Activated naive CD4-positive, alpha-beta T cell treated with anti-CD3 and anti-CD28 coated beads, Interleukin-2, amount 50 U/mL, for 72 hours (primary cell): ENCODE data around the gene AIM2. TPM values are rescaled to one million over a fixed set of nuclear protein-coding genes. Genes with fewer than 3 reads are reported as not detected.
"Not testable (repeated sequence)": the region's sequence is repeated elsewhere in the genome, so short reads cannot be mapped to it uniquely, and the experiment has no call there.

Experiments
- ATAC-seq, 2 donors: fragments of 150-1000 bp; cut with Tn5 transposase; 2 replicates each; pipeline ENCODE4 v1.10.0; 2021; ENCODE audit warnings: mild to moderate bottlenecking in 2 of 2, moderate library complexity in 2 of 2
- DNase-seq, 2 donors: peaks; one replicate each; pipeline ENCODE4 v3.0.0; 2021 to 2022; ENCODE audit warnings: low spot score in 2 of 2
- H3K27ac Mint-ChIP-seq, 2 donors: one replicate each; pipeline ENCODE4 v1.8.0; 2022; ENCODE audit warnings: mild to moderate bottlenecking in 2 of 2, mixed read lengths in 2 of 2
- H3K36me3 Mint-ChIP-seq, 2 donors: one replicate each; pipeline ENCODE4 v1.8.0; 2022; ENCODE audit warnings: mixed read lengths in 2 of 2
- H3K9me3 Mint-ChIP-seq, 2 donors: one replicate each; pipeline ENCODE4 v1.8.0; 2022; ENCODE audit warnings: mixed read lengths in 2 of 2
- total RNA-seq, 2 donors: library from RNA; stranded (reverse); gene quantifications; one replicate each; pipeline ENCODE4 v1.2.3, GENCODE V29; 2022

The AIM2 gene, protein sequence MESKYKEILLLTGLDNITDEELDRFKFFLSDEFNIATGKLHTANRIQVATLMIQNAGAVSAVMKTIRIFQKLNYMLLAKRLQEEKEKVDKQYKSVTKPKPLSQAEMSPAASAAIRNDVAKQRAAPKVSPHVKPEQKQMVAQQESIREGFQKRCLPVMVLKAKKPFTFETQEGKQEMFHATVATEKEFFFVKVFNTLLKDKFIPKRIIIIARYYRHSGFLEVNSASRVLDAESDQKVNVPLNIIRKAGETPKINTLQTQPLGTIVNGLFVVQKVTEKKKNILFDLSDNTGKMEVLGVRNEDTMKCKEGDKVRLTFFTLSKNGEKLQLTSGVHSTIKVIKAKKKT
- 10 to 100 TPM; 14.4 to 23.6 TPM for total RNA-seq

DNA sequence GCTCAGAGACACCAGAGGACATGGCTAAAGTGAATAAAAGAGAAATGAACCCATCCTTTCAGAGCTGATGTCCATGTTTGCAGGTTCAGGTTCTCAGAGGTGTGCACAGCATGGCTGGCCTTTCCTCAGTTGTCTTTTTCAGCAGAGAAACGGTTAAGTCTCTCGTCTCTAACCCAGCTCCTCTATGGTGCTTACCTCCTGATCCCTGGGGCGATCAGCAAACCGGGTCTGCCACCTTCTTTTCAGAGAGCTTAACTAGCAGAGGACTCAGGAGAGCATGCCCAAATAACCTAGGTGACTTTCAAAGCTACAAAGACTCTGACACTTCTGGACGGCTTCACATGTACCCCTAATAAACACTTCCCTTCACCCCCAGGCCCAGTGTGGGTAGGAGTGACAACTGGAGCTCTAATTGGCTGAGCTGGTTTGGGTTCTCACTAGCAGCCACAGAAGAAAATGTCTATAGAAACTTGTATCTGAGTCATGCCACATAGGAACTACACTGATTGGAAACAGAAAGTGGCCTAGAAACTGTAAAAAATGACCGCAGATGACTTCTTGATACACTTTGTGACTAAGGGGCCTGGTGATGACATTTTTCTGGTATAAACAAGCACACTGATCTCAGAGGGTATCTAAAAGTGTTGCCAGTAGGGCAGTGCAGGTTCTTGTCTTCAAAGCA, at the start of gene AIM2:
Gene AIM2, minus strand, starts transcription at position 329 of the 682 bp plus-strand sequence. CDS start 3,267 bp downstream, outside the sequence.
- ATAC-seq (peak; percentile 84 to 87), DNase-seq (peak; percentile 58 to 69)
- H3K36me3 Mint-ChIP-seq = peaks cover 0 to 10% of the 10 kb centered on the region in 2 donors
- H3K9me3 Mint-ChIP-seq = peaks cover 0 to 8% of the 10 kb centered on the region in 2 donors
- peak within 1 kb of the TSS; percentile 95 to 98 for H3K27ac Mint-ChIP-seq

DNA sequence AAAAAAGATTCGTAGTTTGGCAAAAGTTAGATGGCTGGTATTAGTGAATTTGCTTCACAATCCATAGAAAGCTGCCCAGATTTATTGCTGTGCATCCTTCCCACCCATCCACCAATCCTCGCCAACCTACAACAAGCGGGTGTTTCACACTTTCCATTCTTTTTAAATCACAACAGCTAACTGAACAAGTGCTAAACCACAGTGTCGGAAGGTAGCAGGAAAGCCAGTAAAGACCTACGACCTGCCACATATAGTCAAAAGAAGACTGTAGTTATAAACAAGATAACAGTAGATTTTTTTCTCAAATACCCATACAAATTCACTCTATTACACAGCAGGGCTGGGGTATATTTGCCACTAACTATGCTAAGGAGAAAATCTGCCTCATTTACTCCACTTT, 47.0 kb upstream of the AIM2 start:
- DNase-seq (no peak), ATAC-seq (no peak)
- Mint-ChIP-seq H3K27ac (no peak overlapping the region), H3K9me3 (no peaks in the 10 kb centered on the region), H3K36me3 (no peaks in the 10 kb centered on the region)

DNA sequence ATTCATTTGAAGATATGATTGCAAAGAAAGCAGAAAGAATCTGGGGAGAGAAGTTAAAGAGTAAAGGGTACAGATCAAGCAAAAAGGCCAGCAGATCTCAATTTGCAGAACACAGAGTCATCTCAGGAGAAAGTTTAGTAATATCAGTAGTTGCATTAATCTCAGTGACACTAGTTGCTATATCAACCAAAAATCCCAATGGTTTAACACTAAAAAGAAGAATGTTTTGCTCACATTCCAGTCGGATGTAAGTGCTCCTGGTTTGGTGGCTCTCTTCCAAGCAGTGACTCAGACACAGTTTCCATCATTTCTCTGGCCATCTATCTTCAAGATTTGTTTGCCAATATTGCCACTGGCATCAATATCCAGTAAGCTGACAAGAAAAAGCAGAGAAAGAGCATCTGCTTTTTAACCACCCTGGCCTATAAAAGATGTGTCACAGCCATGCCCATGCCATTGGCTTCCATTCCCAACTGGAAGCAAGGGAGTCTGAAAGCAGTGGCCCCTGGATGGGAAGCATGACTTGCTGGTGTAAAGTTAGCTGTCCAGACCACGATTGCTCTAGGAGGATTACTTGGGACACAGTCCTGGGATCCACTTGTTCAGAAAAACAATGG, 45.5 kb upstream of the AIM2 start:
- Mint-ChIP-seq H3K27ac (no peak overlapping the region), H3K36me3 (no peaks in the 10 kb centered on the region), H3K9me3 (no peaks in the 10 kb centered on the region)
- DNase-seq (no peak), ATAC-seq (peak; percentile 40 to 88)

DNA sequence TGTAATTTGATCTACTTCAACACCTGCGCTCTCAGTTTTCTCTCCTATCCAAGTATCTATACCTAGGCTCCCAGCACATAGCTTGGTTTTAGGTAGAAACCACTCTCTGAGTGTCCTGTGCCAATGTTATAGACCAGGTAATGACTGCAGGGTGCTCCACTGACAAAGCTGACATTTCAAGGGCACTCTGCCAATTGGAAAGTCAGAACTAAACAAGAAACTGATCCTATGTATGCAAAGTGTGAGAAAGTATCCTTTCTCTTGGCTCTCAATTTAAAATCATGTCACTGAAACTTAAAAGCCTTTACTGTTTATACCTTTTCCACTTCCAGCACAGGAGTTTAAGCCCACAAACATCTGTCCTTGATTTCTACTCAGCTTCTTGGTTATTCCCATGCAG, 45.0 kb upstream of the AIM2 start:
- DNase-seq (peak in 1 of 2 donors; percentile 25), ATAC-seq (peak; percentile 36 to 88)
- H3K36me3 Mint-ChIP-seq = no peaks in the 10 kb centered on the region
- peak overlapping the region in 1 of 2 donors; percentile 70 for H3K27ac Mint-ChIP-seq
- H3K9me3 Mint-ChIP-seq = no peaks in the 10 kb centered on the region

DNA sequence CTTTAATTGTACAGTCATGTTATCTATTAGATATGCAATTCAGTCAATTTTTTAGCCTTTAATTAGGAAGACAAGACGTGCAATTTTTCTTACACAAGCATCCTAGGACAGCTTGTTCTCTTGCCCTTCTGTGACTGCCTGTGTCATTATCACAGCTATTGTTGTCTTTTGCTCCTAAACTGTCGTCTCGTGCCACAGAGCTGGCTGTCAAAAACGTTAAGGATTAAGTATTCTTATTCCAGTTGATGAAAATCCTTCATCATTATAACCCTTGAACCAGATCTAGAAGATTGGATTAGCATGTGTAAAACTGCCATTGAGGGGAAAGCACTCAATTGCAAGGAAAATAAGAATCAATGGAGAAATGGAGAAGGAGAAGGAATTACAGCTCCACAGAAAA, 43.8 kb upstream of the AIM2 start:
- no peak for ATAC-seq
- DNase-seq = no peak
- Mint-ChIP-seq H3K27ac (no peak overlapping the region), H3K9me3 (no peaks in the 10 kb centered on the region), H3K36me3 (no peaks in the 10 kb centered on the region)

DNA sequence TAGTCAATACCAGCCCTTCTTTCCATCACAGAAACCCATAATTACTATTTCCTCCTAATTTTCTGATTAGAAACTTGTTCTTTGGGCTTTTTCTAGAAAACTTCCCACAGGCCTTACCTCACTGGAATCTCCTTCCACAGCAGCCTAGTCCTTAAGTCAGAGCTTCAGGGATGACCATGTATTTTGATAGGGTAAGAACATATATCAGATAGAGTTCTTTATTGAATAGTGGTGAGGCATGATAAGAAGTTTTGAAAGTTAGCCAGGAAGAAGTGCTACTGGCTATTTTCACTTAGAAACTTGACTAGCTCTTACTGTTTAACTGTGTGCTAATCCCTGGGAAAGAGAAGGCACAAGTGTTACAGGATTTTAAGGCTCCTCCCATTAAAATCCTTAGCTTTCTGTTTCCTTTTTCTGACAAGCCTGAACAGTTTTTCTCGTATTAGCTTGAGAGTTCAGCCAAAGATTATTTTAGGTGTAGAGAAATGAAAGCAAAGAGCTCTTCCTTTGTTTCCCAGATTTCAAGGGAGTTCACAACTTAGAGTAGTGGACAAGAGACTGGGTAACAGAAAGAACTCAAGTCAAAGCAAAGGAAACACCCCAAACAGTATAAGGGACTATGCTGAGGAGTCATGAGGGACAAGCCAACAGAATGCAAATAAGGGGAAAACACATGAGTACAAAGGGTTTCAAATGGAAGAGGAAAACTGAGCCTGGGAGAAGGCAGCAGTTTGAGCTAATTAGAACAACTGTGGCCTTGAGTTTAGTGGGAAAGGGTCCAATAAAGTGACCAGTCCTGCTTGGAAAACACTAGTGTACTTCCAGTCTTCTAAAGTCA, 37.2 kb upstream of the AIM2 start:
- no peak overlapping the region for H3K27ac Mint-ChIP-seq
- ATAC-seq (no peak), DNase-seq (no peak)
- H3K36me3 Mint-ChIP-seq = no peaks in the 10 kb centered on the region
- H3K9me3 Mint-ChIP-seq = peaks cover 3% of the 10 kb centered on the region in 2 donors

DNA sequence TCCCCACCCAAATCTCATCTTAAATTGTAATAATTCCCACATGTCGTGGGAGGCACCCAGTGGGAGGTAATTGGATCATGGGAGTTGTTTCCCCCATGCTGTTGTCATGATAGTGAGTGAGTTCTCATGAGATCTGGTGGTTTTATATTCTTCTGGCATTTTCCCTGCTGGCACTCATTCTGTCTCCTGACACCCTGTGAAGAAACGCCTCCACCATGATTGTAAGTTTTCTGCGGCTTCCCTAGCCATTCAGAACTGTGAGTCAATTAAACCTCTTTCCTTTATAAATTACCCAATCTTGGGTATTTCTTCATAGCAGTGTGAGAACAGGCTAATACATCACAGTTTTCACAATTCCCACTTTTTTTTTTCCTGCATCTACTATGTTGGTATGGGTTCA, 26.5 kb upstream of the AIM2 start:
- H3K27ac Mint-ChIP-seq, ATAC-seq, H3K9me3 Mint-ChIP-seq, H3K36me3 Mint-ChIP-seq, DNase-seq: not testable (repeated sequence)

DNA sequence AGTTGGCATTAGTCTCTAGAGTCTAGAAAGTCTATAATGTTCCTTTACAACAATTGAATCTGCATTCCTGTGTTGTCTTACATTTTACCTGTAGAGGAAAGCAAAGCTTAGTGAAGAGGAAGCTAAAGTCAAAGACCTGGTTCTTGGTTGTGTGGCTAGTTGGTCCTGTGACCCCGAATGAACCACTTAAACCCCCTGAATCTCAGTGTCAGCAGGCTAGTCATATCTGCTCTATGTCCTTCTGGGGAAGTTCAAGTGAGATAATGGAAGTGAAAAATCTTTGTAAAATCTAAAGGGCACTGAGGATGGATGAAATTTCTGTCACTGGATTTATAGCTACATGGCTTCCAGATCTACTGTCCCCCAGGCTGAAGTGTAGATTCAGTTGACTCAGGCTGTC, 24.0 kb upstream of the AIM2 start:
- no peaks in the 10 kb centered on the region for H3K36me3 Mint-ChIP-seq
- ATAC-seq (no peak), DNase-seq (no peak)
- H3K9me3 Mint-ChIP-seq = no peaks in the 10 kb centered on the region
- H3K27ac Mint-ChIP-seq = no peak overlapping the region

DNA sequence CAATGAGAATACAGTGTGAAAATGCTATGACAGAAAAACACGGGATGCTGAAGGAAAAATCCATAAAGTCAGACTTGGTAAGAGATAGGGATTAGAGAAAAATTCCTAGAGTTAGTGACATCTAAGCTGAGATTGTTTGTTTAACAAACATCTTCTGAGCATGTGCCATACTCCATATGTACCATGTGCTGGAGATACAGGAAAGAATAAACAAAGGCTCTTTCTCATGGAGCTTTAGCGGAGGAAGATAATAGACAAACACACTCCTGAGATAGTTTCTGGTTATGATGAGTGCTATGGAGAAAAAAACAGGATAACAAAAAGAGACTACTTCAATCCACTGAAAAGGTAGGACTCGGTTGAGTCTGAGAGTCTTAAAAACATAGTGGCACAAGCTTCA, 22.0 kb upstream of the AIM2 start:
- H3K27ac Mint-ChIP-seq = no peak overlapping the region
- ATAC-seq = no peak
- no peaks in the 10 kb centered on the region for H3K9me3 Mint-ChIP-seq
- no peak for DNase-seq
- no peaks in the 10 kb centered on the region for H3K36me3 Mint-ChIP-seq

DNA sequence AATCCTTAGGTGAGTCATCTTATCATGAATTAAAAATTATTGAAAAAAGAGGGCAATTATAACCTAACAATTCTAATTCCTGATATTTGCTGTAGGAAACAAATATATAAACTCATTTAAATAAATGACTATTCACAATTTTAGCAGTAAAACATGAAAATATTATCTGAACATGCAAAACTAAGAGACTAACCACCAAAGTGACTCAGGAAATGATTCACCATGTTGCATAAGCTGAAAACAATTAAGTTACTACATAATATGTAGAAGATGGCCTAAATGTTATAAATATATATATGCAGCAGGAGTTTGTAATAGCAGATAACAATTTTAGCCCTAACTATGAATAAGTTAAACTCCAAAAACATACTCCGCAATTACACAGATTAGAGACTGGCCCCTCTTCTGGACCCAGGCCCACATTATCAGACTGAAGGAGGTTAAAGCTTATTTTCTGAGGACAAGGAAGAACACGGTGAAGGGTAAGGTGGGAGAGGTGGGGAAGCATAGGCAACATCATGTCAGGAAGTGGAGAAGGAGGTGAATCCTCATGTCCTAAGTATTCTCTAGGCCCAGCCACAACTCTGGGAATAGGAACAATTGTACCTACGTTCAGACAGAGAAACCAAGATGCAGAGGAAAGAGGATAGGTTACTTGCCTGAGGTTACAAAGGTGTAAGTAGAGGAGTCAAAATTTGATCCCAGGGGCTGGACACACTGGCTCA, 15.6 kb upstream of the AIM2 start:
- no peaks in the 10 kb centered on the region for H3K36me3 Mint-ChIP-seq
- peak overlapping the region in 1 of 2 donors; percentile 51 for H3K27ac Mint-ChIP-seq
- peak in 1 of 2 donors; percentile 27 for ATAC-seq
- no peaks in the 10 kb centered on the region for H3K9me3 Mint-ChIP-seq
- no peak for DNase-seq

DNA sequence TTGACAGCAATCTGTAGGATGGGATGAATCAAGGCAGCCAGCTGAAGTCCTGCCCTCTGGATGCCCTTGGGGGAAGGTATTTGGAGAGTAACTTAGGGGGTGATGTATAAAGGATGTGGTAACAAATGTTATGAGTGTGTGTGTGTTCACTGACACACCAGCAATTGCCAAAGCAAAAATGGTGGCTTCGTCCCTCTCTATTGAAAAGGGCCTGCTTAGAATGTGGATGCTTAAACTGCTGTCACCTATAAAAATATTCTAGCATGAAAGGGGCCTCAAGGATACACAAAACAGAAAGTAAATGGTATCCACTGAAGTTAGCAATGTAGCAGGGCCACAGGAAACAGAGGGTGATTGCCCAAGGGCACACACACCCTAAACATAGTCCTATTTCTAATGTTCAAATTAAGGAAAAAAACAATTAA, 15.1 kb upstream of the AIM2 start:
- no peak for DNase-seq
- ATAC-seq = peak; percentile 71 to 81
- no peaks in the 10 kb centered on the region for H3K36me3 Mint-ChIP-seq

DNA sequence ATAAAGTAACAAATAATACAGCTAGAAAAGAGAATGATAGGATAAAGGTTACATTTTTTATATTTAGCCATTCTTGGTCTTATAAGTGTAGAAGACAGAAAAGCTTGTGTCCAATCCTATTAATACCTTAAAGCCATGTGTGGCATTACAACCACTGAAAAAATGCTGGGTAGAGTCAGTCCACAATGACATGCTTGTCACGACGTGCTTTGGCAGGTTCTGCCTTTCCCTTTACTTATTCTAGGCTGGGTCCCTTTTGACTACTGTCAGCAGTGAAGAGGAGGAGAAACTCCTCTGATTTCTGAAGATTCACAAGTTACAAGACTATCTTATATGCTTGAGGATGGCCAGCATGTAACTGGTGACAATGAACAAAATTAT, 14.6 kb upstream of the AIM2 start:
- H3K27ac Mint-ChIP-seq = peak overlapping the region in 1 of 2 donors; percentile 16
- ATAC-seq = no peak

More for the DNA sequence above, 15.1 kb upstream of the AIM2 start:
- Mint-ChIP-seq H3K9me3 (no peaks in the 10 kb centered on the region), H3K27ac (peak overlapping the region in 1 of 2 donors; percentile 16)

DNA sequence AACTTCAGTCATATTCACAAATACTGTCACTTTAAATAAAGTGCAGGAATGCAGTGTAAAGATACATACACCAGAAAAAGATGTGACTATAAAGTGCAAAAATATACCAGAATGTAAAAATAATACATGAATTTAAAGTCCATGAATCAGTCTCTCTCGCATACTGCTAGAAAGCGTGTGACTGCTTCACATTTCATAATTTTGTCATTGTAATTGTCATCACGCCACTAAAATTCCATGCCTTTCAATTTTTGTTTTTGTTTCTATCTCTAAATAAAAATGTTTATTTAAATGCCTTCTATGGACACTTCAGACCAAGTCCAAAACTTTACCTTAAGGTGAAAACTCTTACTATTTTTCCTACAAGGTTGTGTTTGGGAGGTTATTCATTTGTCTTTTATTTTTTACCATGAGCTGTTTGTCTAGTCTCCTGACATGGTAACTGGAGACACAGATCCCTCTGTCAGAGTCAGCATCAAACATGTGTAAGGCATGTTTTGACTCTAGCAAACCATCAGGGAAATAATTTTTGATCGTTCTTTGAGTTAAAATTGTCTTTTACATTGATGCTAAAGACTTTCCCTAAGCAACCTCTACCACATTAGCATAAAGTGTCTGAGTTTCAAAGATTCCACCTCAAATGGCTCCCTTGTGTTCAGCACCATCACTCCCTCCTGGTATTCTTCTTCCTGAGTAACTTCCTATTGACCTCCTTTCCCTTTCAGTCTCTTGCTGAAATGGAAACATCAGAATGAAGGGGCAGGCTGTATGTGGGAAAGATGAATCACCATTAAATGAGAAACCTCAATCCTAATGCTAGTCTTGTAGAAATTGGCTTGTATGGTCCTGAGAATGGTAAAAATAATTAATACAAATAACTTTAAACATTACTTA, 14.0 kb upstream of the AIM2 start:
- no peaks in the 10 kb centered on the region for H3K9me3 Mint-ChIP-seq
- peak; percentile 35 to 43 for ATAC-seq

More for the DNA sequence above, 14.6 kb upstream of the AIM2 start:
- Mint-ChIP-seq H3K9me3 (no peaks in the 10 kb centered on the region), H3K36me3 (no peaks in the 10 kb centered on the region)
- DNase-seq = no peak

DNA sequence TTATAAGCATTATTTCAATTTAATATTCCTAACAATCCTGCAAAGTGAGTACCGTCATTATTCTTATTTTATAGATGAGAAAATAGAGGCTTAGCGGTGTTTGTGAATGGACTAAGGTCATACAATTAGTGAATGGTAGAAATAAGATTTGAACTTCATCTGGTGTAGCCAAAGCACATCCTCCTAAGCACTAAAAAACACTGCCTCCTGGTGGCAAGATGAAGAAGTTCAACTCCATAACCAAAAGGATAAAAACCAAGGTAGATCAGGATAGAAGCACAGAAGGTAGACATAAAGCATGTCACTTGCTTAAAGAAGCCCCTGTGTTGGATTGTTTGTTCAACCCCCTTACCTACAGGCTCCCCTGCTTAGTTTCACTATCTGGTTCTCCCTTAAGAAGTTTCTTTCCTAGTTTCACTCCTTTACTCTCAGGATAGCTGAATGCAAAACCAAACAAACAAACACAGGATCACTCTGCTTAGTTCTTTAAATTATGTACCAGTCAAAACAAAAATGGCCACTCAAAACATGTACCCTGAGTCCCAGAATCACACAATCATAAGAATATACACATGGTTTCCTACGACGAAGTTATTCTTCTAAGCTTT, 12.7 kb upstream of the AIM2 start:
- Mint-ChIP-seq H3K27ac (peak overlapping the region; percentile 55 to 69), H3K36me3 (no peaks in the 10 kb centered on the region), H3K9me3 (no peaks in the 10 kb centered on the region)
- DNase-seq (no peak), ATAC-seq (peak; percentile 11 to 31)

More for the DNA sequence above, 14.0 kb upstream of the AIM2 start:
- no peaks in the 10 kb centered on the region for H3K36me3 Mint-ChIP-seq
- DNase-seq = no peak
- H3K27ac Mint-ChIP-seq = peak overlapping the region in 1 of 2 donors; percentile 55
